ENCODE measurements around the gene NSD2. TPM values are rescaled to one million over a fixed set of nuclear protein-coding genes. Genes with fewer than 3 reads are reported as not detected.

Gene NSD2
- total RNA-seq, 2 donors from 2014 or later: 18.8 to 35.4 TPM

DNA sequence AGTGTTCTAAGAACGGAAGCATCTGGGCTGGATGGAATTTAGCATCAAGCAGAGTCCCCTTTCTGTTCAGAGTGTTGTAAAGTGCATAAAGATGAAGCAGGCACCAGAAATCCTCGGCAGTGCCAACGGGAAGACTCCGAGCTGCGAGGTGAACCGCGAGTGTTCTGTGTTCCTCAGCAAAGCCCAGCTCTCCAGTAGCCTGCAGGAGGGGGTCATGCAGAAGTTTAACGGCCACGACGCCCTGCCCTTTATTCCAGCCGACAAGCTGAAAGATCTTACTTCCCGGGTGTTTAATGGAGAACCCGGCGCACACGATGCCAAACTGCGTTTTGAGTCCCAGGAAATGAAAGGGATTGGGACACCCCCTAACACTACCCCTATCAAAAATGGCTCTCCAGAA lies 29.4 kb downstream of the NSD2 start:
- no peak for DNase-seq (ENCODE audit: low spot score)
- no peak for ATAC-seq (ENCODE audit: insufficient number of reproducible peaks, low FRiP score, low read depth)
- peaks cover 13% of the 10 kb centered on the region for H3K36me3 ChIP-seq

DNA sequence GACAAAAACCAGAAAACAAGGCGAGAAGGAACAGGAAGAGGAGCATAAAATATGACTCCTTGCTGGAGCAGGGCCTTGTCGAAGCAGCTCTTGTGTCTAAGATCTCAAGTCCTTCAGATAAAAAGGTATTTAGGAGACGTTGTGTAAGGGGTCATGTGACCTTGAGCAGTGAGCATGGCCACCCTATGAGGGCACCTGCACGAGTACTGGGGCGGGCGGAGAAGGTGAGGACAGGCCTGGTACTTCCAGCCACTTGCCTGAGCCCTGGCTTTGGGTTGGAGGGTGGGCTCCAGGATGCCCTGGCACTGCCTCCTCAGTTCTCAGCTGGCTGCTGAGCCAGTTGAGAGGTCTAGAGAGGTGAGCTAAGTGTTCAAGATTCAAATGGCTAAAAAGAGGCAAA lies 29.9 kb downstream of the NSD2 start:
- Histone ChIP-seq H3K36me3 (peaks cover 13% of the 10 kb centered on the region), H3K27me3 (replicated peaks; ENCODE audit: insufficient read depth) (no peaks in the 10 kb centered on the region), H3K9me3 (no peaks in the 10 kb centered on the region), H3K4me1 (ENCODE audit: control insufficient read depth in 1 of 2, low read depth in 2 of 2) (peaks cover 0 to 7% of the 10 kb centered on the region in 2 donors), H3K27ac (no peak overlapping the region), H3K4me3 (no peak overlapping the region)
- no peak for DNase-seq (ENCODE audit: low spot score)
- TF ChIP-seq, protein P1, sequence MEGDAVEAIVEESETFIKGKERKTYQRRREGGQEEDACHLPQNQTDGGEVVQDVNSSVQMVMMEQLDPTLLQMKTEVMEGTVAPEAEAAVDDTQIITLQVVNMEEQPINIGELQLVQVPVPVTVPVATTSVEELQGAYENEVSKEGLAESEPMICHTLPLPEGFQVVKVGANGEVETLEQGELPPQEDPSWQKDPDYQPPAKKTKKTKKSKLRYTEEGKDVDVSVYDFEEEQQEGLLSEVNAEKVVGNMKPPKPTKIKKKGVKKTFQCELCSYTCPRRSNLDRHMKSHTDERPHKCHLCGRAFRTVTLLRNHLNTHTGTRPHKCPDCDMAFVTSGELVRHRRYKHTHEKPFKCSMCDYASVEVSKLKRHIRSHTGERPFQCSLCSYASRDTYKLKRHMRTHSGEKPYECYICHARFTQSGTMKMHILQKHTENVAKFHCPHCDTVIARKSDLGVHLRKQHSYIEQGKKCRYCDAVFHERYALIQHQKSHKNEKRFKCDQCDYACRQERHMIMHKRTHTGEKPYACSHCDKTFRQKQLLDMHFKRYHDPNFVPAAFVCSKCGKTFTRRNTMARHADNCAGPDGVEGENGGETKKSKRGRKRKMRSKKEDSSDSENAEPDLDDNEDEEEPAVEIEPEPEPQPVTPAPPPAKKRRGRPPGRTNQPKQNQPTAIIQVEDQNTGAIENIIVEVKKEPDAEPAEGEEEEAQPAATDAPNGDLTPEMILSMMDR (IDR thresholded peaks at IDR 0.05): no peak
- ATAC-seq (ENCODE audit: insufficient number of reproducible peaks, low FRiP score, low read depth): no peak

More for the DNA sequence above, 29.4 kb downstream of the NSD2 start:
- Histone ChIP-seq H3K4me1 (ENCODE audit: control insufficient read depth in 1 of 2, low read depth in 2 of 2) (peaks cover 0 to 7% of the 10 kb centered on the region in 2 donors), H3K9me3 (no peaks in the 10 kb centered on the region), H3K4me3 (no peak overlapping the region), H3K27me3 (replicated peaks; ENCODE audit: insufficient read depth) (no peaks in the 10 kb centered on the region), H3K27ac (no peak overlapping the region)
- TF ChIP-seq, protein P1 (IDR thresholded peaks at IDR 0.05): no peak

DNA sequence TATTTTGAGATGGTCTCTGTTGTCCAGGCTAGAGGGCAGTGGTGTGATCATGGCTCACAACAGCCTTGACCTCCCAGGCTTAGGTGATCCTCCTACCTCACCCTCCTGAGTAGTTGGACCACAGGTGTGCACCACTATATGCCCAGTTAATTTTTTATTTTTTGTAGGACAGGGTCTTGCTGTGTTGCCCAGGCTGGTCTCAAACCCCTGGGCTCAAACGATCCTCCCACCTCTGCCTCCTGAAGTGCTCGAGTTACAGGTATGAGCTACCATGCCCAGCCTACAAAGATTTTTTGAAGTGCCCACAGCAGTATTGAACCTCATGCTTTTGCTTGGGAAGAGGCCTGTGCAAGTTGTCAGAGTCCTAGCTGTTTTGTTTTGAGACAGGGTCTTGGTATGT lies 31.1 kb downstream of the NSD2 start:
- no peak for ATAC-seq (ENCODE audit: insufficient number of reproducible peaks, low FRiP score, low read depth)
- TF ChIP-seq, protein P1 (IDR thresholded peaks at IDR 0.05): no peak
- peaks cover 0 to 7% of the 10 kb centered on the region in 2 donors for H3K4me1 ChIP-seq (ENCODE audit: control insufficient read depth in 1 of 2, low read depth in 2 of 2)
- no peak overlapping the region for H3K4me3 ChIP-seq
- no peak overlapping the region for H3K27ac ChIP-seq
- H3K27me3 ChIP-seq (replicated peaks; ENCODE audit: insufficient read depth): no peaks in the 10 kb centered on the region
- H3K9me3 ChIP-seq: no peaks in the 10 kb centered on the region
- no peak for DNase-seq (ENCODE audit: low spot score)
- peaks cover 13% of the 10 kb centered on the region for H3K36me3 ChIP-seq

DNA sequence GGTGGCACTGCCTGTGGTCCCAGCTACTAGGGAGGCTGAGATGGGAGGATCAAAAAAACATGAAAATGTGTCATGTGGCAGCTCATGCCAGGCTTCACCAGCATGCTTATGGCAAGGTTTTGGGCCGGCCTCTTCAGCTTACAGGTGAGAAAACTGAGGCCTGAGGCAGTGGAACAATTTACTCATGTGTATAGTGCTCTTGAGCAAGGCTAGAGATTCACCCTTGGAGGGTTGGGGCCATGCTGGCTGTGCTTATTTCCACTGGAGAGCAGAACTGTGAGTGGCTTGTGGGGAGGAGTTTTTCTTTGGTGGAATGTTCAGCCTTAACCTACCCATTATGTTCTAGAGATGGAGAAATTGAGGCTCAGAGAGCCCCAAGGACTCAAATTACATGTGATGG lies 31.8 kb downstream of the NSD2 start:
- H3K27ac ChIP-seq: no peak overlapping the region
- peaks cover 0 to 7% of the 10 kb centered on the region in 2 donors for H3K4me1 ChIP-seq (ENCODE audit: control insufficient read depth in 1 of 2, low read depth in 2 of 2)
- TF ChIP-seq, protein P1 (IDR thresholded peaks at IDR 0.05): no peak
- H3K27me3 ChIP-seq (replicated peaks; ENCODE audit: insufficient read depth): no peaks in the 10 kb centered on the region
- H3K9me3 ChIP-seq: no peaks in the 10 kb centered on the region
- H3K36me3 ChIP-seq: peaks cover 13% of the 10 kb centered on the region
- no peak overlapping the region for H3K4me3 ChIP-seq
- no peak for DNase-seq (ENCODE audit: low spot score)
- ATAC-seq (ENCODE audit: insufficient number of reproducible peaks, low FRiP score, low read depth): no peak

DNA sequence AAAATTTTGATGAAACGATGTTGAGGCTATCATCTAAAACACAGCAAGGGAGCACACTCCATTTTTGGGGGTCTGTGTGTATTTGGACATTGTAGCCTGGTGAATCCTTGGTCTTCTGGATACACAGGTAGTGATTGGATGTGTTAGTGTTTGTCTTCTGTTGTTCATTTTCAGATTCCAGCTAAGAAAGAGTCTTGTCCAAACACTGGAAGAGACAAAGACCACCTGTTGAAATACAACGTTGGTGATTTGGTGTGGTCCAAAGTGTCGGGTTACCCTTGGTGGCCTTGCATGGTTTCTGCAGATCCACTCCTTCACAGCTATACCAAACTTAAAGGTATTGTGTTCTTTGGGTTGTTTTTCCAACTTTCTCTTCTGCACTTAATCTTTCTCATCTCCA lies 32.8 kb downstream of the NSD2 start:
- H3K4me1 ChIP-seq (ENCODE audit: control insufficient read depth in 1 of 2, low read depth in 2 of 2): peaks cover 0 to 7% of the 10 kb centered on the region in 2 donors
- H3K4me3 ChIP-seq: no peak overlapping the region
- no peak for DNase-seq (ENCODE audit: low spot score)
- no peak for ATAC-seq (ENCODE audit: insufficient number of reproducible peaks, low FRiP score, low read depth)
- peaks cover 13% of the 10 kb centered on the region for H3K36me3 ChIP-seq
- H3K27ac ChIP-seq: no peak overlapping the region
- TF ChIP-seq, protein P1 (IDR thresholded peaks at IDR 0.05): no peak
- no peaks in the 10 kb centered on the region for H3K9me3 ChIP-seq
- no peaks in the 10 kb centered on the region for H3K27me3 ChIP-seq (replicated peaks; ENCODE audit: insufficient read depth)
